DND-41 (cell line): ENCODE data around the gene DERL2.

Experiments
- EZH2 ChIP-seq: IDR thresholded peaks from 3 replicates; pipeline ENCODE4 v1.6.1; 2012; ENCODE audit warnings: borderline replicate concordance, low read depth, mild to moderate bottlenecking, moderate library complexity, low read length, inconsistent platforms; ENCODE audit not compliant: severe bottlenecking
- TF ChIP-seq, protein P1 (sequence below): IDR thresholded peaks from 2 replicates; pipeline ENCODE4 v1.5.1; 2012; ENCODE audit warnings: borderline replicate concordance, low read length, moderate library complexity, mild to moderate bottlenecking; ENCODE audit not compliant: poor library complexity, severe bottlenecking; ENCODE audit errors: extremely low read depth

DNA sequence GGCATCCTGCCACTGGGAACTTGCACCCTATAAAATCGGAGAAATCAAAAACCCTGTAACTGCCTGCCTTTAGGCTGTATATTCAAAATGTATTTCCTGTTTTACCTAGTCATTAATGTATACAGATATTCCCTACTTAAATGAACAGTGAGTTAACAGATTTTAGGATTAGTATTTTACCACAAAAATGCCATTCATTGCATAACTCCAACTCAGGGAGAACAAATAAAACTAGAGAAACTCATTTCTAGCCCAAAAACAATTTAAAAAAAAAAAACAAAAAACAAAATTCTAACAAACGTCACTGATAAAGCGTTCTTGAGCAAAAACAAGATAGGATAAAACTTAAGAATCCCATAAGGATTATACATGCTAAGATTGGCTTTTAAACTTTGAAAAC is 13.5 kb downstream of the DERL2 start:
- TF ChIP-seq, protein P1, sequence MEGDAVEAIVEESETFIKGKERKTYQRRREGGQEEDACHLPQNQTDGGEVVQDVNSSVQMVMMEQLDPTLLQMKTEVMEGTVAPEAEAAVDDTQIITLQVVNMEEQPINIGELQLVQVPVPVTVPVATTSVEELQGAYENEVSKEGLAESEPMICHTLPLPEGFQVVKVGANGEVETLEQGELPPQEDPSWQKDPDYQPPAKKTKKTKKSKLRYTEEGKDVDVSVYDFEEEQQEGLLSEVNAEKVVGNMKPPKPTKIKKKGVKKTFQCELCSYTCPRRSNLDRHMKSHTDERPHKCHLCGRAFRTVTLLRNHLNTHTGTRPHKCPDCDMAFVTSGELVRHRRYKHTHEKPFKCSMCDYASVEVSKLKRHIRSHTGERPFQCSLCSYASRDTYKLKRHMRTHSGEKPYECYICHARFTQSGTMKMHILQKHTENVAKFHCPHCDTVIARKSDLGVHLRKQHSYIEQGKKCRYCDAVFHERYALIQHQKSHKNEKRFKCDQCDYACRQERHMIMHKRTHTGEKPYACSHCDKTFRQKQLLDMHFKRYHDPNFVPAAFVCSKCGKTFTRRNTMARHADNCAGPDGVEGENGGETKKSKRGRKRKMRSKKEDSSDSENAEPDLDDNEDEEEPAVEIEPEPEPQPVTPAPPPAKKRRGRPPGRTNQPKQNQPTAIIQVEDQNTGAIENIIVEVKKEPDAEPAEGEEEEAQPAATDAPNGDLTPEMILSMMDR: no peak
- TF ChIP-seq EZH2: no peak
